Endothelial cell of umbilical vein (primary cell): Measurements from ENCODE around the gene PIK3R4. TPM values are rescaled to one million over a fixed set of nuclear protein-coding genes. Genes with fewer than 3 reads are reported as not detected.

Source experiments
- BruUV-seq: library from RNA; stranded (reverse); fragments of 400-500 nt; replicated peaks from 2 replicates; lab custom pipeline; 2021; lab: Mats Ljungman, UMichigan
- CTCF ChIA-PET: fragments of 300-600, 350-600 bp; sonication (Branson Sonifier 250); formaldehyde crosslinking; loops from one replicate; lab custom pipeline; 2021; ENCODE audit warnings: antibody characterized with exemption, inconsistent platforms; lab: Charles Lee
- POLR2A ChIA-PET: fragments of 300-600, 350-600 bp; sonication (Branson Sonifier 250); formaldehyde crosslinking; loops from one replicate; lab custom pipeline; 2021; ENCODE audit warnings: antibody characterized with exemption, inconsistent platforms; lab: Charles Lee
- DNase-seq: peaks from one replicate; pipeline ENCODE4 v3.0.0-alpha.2; 2011; ENCODE audit warnings: low read depth, low spot score
- FAIRE-seq: peaks from 2 replicates; lab custom pipeline; 2011; peaks lifted over from hg19 to GRCh38; lab: Jason Lieb, UNC
- H2AFZ ChIP-seq: 2 replicates; pipeline ENCODE4 v1.6.0; 2012; ENCODE audit warnings: low read depth, low read length, control low read depth, inconsistent platforms
- H3K27ac ChIP-seq: 2 replicates; pipeline ENCODE4 v1.5.1; 2011; ENCODE audit warnings: low read depth, mild to moderate bottlenecking, control low read depth, low read length, moderate library complexity; ENCODE audit not compliant: insufficient read depth
- H3K27me3 ChIP-seq, 2 experiments: 2 replicates each; pipeline versions ENCODE4 v1.6.0 to v1.6.1; 2011; ENCODE audit warnings: low read length in 2 of 2, mixed read lengths in 1 of 2; ENCODE audit not compliant: control insufficient read depth in 2 of 2, insufficient read depth in 2 of 2
- H3K36me3 ChIP-seq, 2 experiments: 2 replicates in 1 of 2; 3 replicates in 1 of 2; pipeline ENCODE4 v1.5.1; 2011; ENCODE audit warnings: low read length in 2 of 2, mild to moderate bottlenecking in 1 of 2, moderate library complexity in 1 of 2; ENCODE audit not compliant: control insufficient read depth in 2 of 2, insufficient read depth in 2 of 2; ENCODE audit errors: extremely low read depth in 1 of 2
- H3K4me1 ChIP-seq: 3 replicates; pipeline ENCODE4 v1.5.1; 2011; ENCODE audit warnings: mild to moderate bottlenecking, low read length; ENCODE audit not compliant: control insufficient read depth, insufficient read depth; ENCODE audit errors: extremely low read depth
- H3K4me2 ChIP-seq: 2 replicates; pipeline ENCODE4 v1.6.1; 2011; ENCODE audit warnings: low read length, control low read depth, mixed read lengths; ENCODE audit not compliant: insufficient read depth
- H3K4me3 ChIP-seq, 3 experiments: fragments of 200-600 bp in 1 of 3; sonication (generic), shearing (Covaris generic) in 1 of 3; replicated peaks in 1 of 3; 2 replicates each; pipeline ENCODE4 v1.5.1; 2011 to 2016; ENCODE audit warnings: control low read depth in 3 of 3, low read length in 3 of 3, mild to moderate bottlenecking in 2 of 3, inconsistent platforms in 1 of 3, low read depth in 1 of 3, moderate library complexity in 1 of 3; ENCODE audit not compliant: insufficient read depth in 1 of 3
- H3K79me2 ChIP-seq: 2 replicates; pipeline ENCODE4 v1.6.0; 2012; ENCODE audit warnings: low read length, inconsistent platforms; ENCODE audit not compliant: control insufficient read depth, insufficient read depth
- H3K9ac ChIP-seq: replicated peaks from 2 replicates; pipeline ENCODE3; 2011; ENCODE audit warnings: low read length, control low read depth; ENCODE audit not compliant: insufficient read depth; ENCODE audit errors: extremely low read depth
- H3K9me1 ChIP-seq: replicated peaks from 3 replicates; pipeline ENCODE4 v1.6.0; 2011; ENCODE audit warnings: mild to moderate bottlenecking, low read length; ENCODE audit not compliant: control insufficient read depth, insufficient read depth; ENCODE audit errors: extremely low read depth
- H3K9me3 ChIP-seq: replicated peaks from 2 replicates; pipeline ENCODE4 v1.5.1; 2012; ENCODE audit warnings: low read length, inconsistent platforms; ENCODE audit not compliant: control insufficient read depth, insufficient read depth
- H4K20me1 ChIP-seq: replicated peaks from 2 replicates; pipeline ENCODE3; 2011; ENCODE audit warnings: mild to moderate bottlenecking, low read length; ENCODE audit not compliant: control insufficient read depth, insufficient read depth; ENCODE audit errors: extremely low read depth
- EZH2 ChIP-seq: IDR thresholded peaks from 2 replicates; pipeline ENCODE4 v1.6.1; 2012; ENCODE audit warnings: borderline replicate concordance, low read depth, mild to moderate bottlenecking, moderate library complexity, low read length, inconsistent platforms; ENCODE audit not compliant: severe bottlenecking
- FOS ChIP-seq: IDR thresholded peaks from 2 replicates; pipeline ENCODE4 v1.6.1; 2011; ENCODE audit warnings: mild to moderate bottlenecking, low read length, moderate library complexity, borderline replicate concordance; ENCODE audit not compliant: insufficient read depth
- GATA2 ChIP-seq: IDR thresholded peaks from 2 replicates; pipeline ENCODE4 v1.7.0; 2011; ENCODE audit warnings: low read depth, mild to moderate bottlenecking, moderate library complexity, mixed read lengths, low read length; ENCODE audit not compliant: insufficient read length, insufficient read depth
- JUN ChIP-seq: IDR thresholded peaks from 2 replicates; pipeline ENCODE4 v1.6.1; 2011; ENCODE audit warnings: borderline replicate concordance, low read depth; ENCODE audit not compliant: insufficient read length, insufficient read depth
- MYC ChIP-seq: IDR thresholded peaks from one replicate; pipeline ENCODE4 v1.6.1; 2011; ENCODE audit warnings: mild to moderate bottlenecking, low read depth, low read length
- POLR2A ChIP-seq: IDR thresholded peaks from 2 replicates; pipeline ENCODE4 v1.6.1; 2012; ENCODE audit warnings: low read depth, mild to moderate bottlenecking, control low read depth, low read length
- dilution Hi-C: fragments of 300-500 bp; cut with MboI; formaldehyde crosslinking; loops from one replicate; pipeline ENCODE4 v1.15.0; 2019; ENCODE audit warnings: low sequenced_read_pairs; ENCODE audit not compliant: extremely low pct_ligation_motif_present
- intact Hi-C: fragments of 100-400 bp; cut with micrococcal nuclease; formaldehyde crosslinking; loops from one replicate; pipeline ENCODE4 v1.10.0; 2022
- polyA plus RNA-seq, 4 experiments: library from polyadenylated mRNA; depleted of rRNA in 3 of 4; stranded (reverse) in 3 of 4; unstranded in 1 of 4; fragments of >200 nt; gene quantifications; 2 replicates each; pipeline versions ENCODE4 v1.2.1 to v1.2.3, GENCODE V29; 2011 to 2012; ENCODE audit warnings: missing spikeins in 1 of 4
- total RNA-seq: library from RNA; stranded (reverse); gene quantifications from 2 replicates; pipeline ENCODE4 v1.2.3, GENCODE V29; 2021
- TF ChIP-seq, protein P1 (sequence below): IDR thresholded peaks from 2 replicates; pipeline ENCODE4 v1.6.1; 2011; ENCODE audit not compliant: insufficient read depth, insufficient read length
- TF ChIP-seq, protein P2 (sequence below), 2 donors: IDR thresholded peaks; 1 replicate in 1 of 2; 2 replicates in 1 of 2; pipeline ENCODE4 v1.5.1; 2011; ENCODE audit warnings: low read length in 2 of 2, mild to moderate bottlenecking in 2 of 2, moderate library complexity in 2 of 2, control low read depth in 1 of 2, inconsistent platforms in 1 of 2, low read depth in 1 of 2; ENCODE audit not compliant: insufficient read depth in 1 of 2; ENCODE audit errors: extremely low read depth in 1 of 2

Gene PIK3R4
- total and polyA plus RNA-seq, 2 donors (not counting 3 experiments of a cell fraction or from before 2014, with no cell fraction given) = 23.0 to 43.1 TPM

DNA sequence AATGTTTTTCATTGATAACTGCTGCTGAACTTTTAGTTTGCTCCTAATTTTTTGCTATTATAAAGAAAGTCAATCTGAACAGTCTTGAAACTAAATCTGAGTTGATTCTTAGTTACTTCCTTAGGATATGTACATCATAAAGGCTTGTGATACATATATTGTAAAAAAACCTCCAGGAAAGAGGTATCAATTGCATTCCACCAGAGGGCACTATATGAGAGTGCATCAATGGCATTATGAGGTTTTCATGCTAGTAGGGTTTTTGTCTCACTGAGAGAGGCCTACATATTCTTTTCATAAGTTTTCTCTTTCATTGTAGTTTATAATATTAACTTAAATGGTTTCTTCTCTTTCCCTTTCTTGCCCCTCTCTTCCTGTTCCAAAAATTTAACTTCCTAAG, 46.9 kb downstream of the PIK3R4 start:
- DNase-seq = peak; percentile 33
- FAIRE-seq = no peak
- Histone ChIP-seq H3K36me3 (peaks cover 2 to 8% of the 10 kb centered on the region in 2 experiments), H3K4me2 (no peak overlapping the region), H3K4me3 (no peak overlapping the region), H3K9me1 (no peaks in the 10 kb centered on the region), H3K79me2 (no peaks in the 10 kb centered on the region), H4K20me1 (no peaks in the 10 kb centered on the region), H2AFZ (no peak overlapping the region), H3K4me1 (peaks cover 9% of the 10 kb centered on the region), H3K27me3 (no peaks in the 10 kb centered on the region), H3K9me3 (no peaks in the 10 kb centered on the region), H3K27ac (peak overlapping the region; percentile 71), H3K9ac (no peak overlapping the region)
- BruUV-seq = no TSS peak
- intact Hi-C loops (loop anchor here (1.0 kb wide), 5 partner anchors 7 to 327 kb away; partner anchors contain the start of genes ASTE1, NEK11 and PIK3R4), dilution Hi-C loops (no loop called here)
- TF ChIP-seq, protein P1, sequence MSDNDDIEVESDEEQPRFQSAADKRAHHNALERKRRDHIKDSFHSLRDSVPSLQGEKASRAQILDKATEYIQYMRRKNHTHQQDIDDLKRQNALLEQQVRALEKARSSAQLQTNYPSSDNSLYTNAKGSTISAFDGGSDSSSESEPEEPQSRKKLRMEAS = no peak
- TF ChIP-seq POLR2A = no peak
- no peak for TF ChIP-seq JUN
- no peak for TF ChIP-seq MYC
- TF ChIP-seq, protein P2, sequence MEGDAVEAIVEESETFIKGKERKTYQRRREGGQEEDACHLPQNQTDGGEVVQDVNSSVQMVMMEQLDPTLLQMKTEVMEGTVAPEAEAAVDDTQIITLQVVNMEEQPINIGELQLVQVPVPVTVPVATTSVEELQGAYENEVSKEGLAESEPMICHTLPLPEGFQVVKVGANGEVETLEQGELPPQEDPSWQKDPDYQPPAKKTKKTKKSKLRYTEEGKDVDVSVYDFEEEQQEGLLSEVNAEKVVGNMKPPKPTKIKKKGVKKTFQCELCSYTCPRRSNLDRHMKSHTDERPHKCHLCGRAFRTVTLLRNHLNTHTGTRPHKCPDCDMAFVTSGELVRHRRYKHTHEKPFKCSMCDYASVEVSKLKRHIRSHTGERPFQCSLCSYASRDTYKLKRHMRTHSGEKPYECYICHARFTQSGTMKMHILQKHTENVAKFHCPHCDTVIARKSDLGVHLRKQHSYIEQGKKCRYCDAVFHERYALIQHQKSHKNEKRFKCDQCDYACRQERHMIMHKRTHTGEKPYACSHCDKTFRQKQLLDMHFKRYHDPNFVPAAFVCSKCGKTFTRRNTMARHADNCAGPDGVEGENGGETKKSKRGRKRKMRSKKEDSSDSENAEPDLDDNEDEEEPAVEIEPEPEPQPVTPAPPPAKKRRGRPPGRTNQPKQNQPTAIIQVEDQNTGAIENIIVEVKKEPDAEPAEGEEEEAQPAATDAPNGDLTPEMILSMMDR (IDR thresholded peaks at IDR 0.05; ENCODE audit: extremely low read depth in 1 of 2, insufficient read depth in 1 of 2, low read depth in 1 of 2, low read length in 2 of 2) = peak in 1 of 2 donors; percentile 14
- ChIA-PET CTCF (interaction anchor here (0.7 to 1.2 kb wide), 2 partner anchors 11 to 27 kb away, joined by 3 to 4 read pairs; no protein-coding TSS in a partner anchor), POLR2A (interaction anchor here (0.8 kb wide), 1 partner anchor 7 kb away, joined by 3 read pairs; no protein-coding TSS in a partner anchor)

- TF ChIP-seq POLR2A = no peak
- TF ChIP-seq EZH2 = no peak
- no peak for TF ChIP-seq MYC
- TF ChIP-seq, protein P2 (IDR thresholded peaks at IDR 0.05; ENCODE audit: extremely low read depth in 1 of 2, insufficient read depth in 1 of 2, low read depth in 1 of 2, low read length in 2 of 2) = no peak
- TF ChIP-seq FOS = no peak
- no peak for TF ChIP-seq GATA2
- no peak for TF ChIP-seq JUN
- no peaks in the 10 kb centered on the region for H3K9me1 ChIP-seq
- H3K4me2 ChIP-seq = peak overlapping the region; percentile 83
- peak overlapping the region; percentile 92 for H3K27ac ChIP-seq
- H3K9ac ChIP-seq = peak overlapping the region; percentile 65
- ChIA-PET CTCF (no interaction called here), POLR2A (no interaction called here)
- H3K4me3 ChIP-seq = no peak overlapping the region
- H3K27me3 ChIP-seq = no peaks in the 10 kb centered on the region
- no TSS peak for BruUV-seq
- H4K20me1 ChIP-seq = no peaks in the 10 kb centered on the region
- no peak for FAIRE-seq
- no peaks in the 10 kb centered on the region for H3K9me3 ChIP-seq
- no peaks in the 10 kb centered on the region for H3K79me2 ChIP-seq
- dilution Hi-C loops = no loop called here
- H3K4me1 ChIP-seq = peaks cover 15% of the 10 kb centered on the region
- H2AFZ ChIP-seq = no peak overlapping the region
- peak; percentile 6 for DNase-seq
- intact Hi-C loops = loop anchor here (2.0 kb wide), 2 partner anchors 53 to 199 kb away; partner anchors contain the start of gene PIK3R4
- H3K36me3 ChIP-seq = peaks cover 0 to 3% of the 10 kb centered on the region in 2 experiments
Measured at GRCh38 chr3:130693314-130693713, 53.3 kb downstream of the PIK3R4 start.
